Transverse colon (tissue), 3 donors: ENCODE data around the gene NXPH2.

ENCODE experiments used
- CTCF ChIP-seq, 5 experiments: fragments of 200-600 bp in 3 of 5; fragments of 450-650 bp in 2 of 5; sonication (generic) in 3 of 5; IDR thresholded peaks; 1 replicate in 2 of 5; 2 replicates in 3 of 5; pipeline ENCODE4 v1.5.1; 2016 to 2017; ENCODE audit warnings: antibody characterized with exemption in 5 of 5, inconsistent platforms in 3 of 5, mild to moderate bottlenecking in 2 of 5, moderate library complexity in 1 of 5
- EP300 ChIP-seq: sonication (generic); formaldehyde crosslinking; IDR thresholded peaks from one replicate; pipeline ENCODE4 v1.6.1; 2017; ENCODE audit warnings: antibody characterized with exemption, low read depth
- POLR2A ChIP-seq: fragments of 450-650 bp; IDR thresholded peaks from one replicate; pipeline ENCODE4 v1.6.1; 2016; ENCODE audit warnings: antibody characterized with exemption, mild to moderate bottlenecking, moderate library complexity

- TF ChIP-seq EP300 (no peak), CTCF (IDR thresholded peaks at IDR 0.05) (no peak), POLR2A (no peak)
Measured at GRCh38 chr2:138767101-138767500, 13.1 kb downstream of the NXPH2 start.
